Activated T-cell treated with anti-CD3 and anti-CD28 coated beads for 4 hours (primary cell): ENCODE measurements around the gene ZNF208.

Experiments used
- DNase-seq: peaks from one replicate; pipeline ENCODE4 v3.0.0-alpha.2; 2020

Gene ZNF208

DNA sequence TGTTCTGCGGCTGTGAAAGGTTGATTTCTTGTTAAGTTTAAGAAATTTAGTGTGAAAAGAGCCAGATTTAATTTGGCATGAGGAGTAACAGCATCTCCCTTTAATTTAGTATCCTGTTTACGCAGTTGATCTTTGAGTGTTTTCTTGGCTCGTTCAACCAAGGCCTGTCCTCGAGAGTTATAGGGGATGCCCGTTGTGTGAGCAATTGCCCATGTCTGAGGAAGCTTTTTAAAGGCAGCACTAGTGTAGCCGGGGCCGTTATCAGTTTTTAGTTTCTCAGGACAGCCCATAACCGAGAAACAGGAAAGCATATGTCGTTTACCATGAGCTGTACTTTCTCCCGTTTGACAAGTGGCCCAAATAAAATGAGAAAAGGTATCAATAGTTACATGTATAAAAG, 127.2 kb downstream of the ZNF208 start:
- no peak for DNase-seq
